Posterior cingulate gyrus (tissue), 11 donors: ENCODE measurements around the gene PMEPA1.
A peak's percentile ranks its signal among the peaks of the same experiment; 100 is the strongest.

Experiments
- DNase-seq, 10 donors: peaks; one replicate each; pipeline versions ENCODE4 v3.0.0 to v3.0.0-alpha.2; 2020 to 2021; ENCODE audit warnings: mixed read lengths in 3 of 10
- intact Hi-C: fragments of 100-400 bp; cut with DNase I; formaldehyde crosslinking; loops from one replicate; pipeline ENCODE4 v1.15.1; 2023

PMEPA1 gene

GRCh38 chr20:57598491-57598890 lies 111.3 kb downstream of the PMEPA1 start:
- intact Hi-C loops, result loop anchor here (10.0 kb wide), 1 partner anchor 576 kb away; no protein-coding TSS in a partner anchor
- peak in 2 of 10 donors; percentile 54 to 59 for DNase-seq
